NCI-H187 (cell line): Measurements from ENCODE around the gene KCTD5.
"Not testable (repeated sequence)": the region's sequence is repeated elsewhere in the genome, so short reads cannot be mapped to it uniquely, and the experiment has no call there.

Experiments
- DNase-seq, 2 experiments: peaks; one replicate each; lab custom pipeline; 2025; lab: John Stamatoyannopoulos, UW

Gene KCTD5

GRCh38 chr16:2710021-2710710 lies 27.8 kb downstream of the KCTD5 start:
- no peak for DNase-seq

DNA sequence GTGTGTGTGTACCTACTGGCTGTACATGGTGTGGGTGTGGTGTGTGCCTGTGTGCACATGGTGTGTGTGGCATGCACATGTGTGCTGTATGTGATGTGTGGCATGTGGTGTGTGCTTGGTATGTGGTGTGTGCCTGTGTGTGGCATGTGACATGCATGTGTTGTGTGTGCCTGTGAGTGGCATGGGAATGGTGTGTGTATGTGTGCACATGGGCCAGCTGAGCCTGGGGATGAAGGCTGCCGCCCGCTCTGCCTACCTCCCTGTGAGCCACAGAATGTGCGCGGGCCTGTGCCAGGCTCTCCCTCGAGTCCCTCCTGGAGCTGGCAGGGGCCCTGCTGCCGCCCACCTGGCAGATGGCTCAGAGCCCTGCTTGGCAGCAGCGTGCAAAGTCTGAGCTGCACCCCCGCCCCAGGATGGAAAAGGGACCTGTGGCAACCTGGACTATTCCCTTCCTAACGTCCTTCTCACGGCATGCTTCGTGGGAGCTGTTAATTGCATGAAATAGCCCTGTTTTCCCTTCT lies 28.4 kb downstream of the KCTD5 start:
- DNase-seq = no peak

DNA sequence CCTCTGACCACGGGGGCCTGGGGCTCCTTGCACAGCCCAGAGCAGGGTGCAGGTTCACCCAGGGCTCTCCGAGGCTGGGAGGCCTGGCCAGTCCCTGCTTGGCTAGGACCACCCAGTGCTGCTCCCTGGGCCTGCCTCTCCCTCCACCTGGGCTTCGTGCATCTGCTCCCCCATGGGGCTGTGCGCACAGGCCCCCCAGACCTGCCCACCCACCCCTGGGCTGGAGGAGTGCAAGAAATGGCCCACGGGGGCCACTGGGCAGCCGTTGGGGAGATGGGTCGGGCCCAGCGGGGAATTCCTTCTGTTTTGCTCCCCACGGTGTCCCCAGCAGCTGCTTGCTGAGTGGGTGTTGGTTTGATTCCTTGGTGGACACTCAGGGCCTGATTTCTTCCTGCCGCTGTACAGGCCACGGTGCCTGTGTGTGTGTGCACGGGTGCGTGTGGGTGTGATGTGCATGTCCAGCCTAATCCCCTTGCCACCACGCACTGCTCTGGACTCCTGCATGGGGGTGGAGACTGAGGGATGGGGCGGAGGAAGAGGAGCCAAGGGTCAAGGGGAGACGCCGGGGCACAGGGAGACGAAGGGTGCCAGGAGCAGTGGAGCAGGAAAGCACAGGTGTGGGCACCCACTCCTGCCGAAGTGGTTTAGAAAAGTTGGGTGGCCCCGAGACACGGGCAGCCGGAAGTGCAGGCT lies 29.2 kb downstream of the KCTD5 start:
- no peak for DNase-seq

GRCh38 chr16:2712063-2712441 lies 29.7 kb downstream of the KCTD5 start:
- DNase-seq = no peak

DNA sequence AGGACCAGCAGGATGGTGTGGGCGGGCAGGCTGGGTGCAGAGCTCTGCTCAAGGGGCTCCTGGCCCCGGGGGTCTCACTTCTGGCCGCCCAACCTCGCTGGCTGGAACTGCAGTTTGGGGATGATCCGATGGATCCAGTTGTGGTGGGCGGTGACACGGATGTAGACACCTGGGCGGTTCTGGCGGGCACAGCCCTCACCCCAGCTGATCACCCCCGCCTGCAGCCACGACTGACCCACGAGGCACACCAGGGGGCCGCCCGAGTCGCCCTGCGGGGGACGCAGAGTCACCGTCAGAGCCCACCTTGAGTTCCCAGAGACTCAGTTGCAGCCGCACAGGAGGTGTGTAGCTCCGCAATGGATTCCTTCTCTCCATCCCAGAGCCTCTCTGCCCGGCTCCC lies 30.2 kb downstream of the KCTD5 start:
- no peak for DNase-seq

- no peak for DNase-seq
Observed at GRCh38 chr16:2713523-2713922, 31.2 kb downstream of the KCTD5 start.

DNA sequence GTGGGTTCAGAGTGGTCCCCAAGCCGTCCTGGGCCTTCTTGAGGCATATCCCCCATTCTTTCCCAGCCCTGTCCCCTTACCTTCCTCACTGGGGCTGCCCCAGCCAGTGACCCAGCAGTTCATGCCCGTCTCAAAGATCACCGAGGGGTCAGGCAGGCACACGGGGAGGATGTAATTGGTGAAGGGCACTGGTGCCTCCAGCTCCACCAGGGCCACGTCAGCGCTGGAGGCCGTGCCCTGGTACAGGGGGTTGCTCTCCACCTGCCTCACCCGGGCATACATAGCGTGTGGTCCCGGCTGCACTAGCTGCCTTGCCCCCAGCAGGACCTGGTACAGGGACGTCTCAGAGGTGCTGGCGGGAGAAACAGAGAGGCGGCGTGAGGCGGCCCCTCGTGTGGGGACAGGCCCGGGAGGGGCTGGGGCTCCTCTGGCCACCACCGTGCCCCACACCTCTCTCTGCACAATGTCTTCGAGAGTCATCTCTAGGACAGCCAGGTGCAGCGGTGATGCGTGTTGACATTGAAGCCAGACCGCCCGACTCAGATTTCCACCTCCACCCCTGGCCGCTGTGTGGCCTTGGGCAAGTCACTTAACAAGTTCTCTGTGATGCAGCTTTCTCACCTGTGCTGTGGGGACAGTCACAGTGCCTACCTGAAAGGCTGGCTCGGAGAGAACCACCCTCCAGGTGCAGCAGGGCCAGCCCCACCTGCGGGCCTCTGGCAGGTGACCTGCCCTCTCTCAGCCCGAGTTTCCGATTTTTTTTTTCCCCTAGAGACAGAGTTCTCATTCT lies 31.9 kb downstream of the KCTD5 start:
- DNase-seq = peak in 1 of 2 experiments; percentile 9

GRCh38 chr16:2715064-2715463 lies 32.7 kb downstream of the KCTD5 start:
- no peak for DNase-seq

- no peak for DNase-seq
Observed at GRCh38 chr16:2715519-2715918, 33.2 kb downstream of the KCTD5 start.

- DNase-seq = no peak
Observed at GRCh38 chr16:2715966-2716885, 33.9 kb downstream of the KCTD5 start.

- DNase-seq = no peak
Observed at GRCh38 chr16:2716948-2717347, 34.6 kb downstream of the KCTD5 start.

- DNase-seq = no peak
Observed at GRCh38 chr16:2717383-2718263, 35.3 kb downstream of the KCTD5 start.

DNA sequence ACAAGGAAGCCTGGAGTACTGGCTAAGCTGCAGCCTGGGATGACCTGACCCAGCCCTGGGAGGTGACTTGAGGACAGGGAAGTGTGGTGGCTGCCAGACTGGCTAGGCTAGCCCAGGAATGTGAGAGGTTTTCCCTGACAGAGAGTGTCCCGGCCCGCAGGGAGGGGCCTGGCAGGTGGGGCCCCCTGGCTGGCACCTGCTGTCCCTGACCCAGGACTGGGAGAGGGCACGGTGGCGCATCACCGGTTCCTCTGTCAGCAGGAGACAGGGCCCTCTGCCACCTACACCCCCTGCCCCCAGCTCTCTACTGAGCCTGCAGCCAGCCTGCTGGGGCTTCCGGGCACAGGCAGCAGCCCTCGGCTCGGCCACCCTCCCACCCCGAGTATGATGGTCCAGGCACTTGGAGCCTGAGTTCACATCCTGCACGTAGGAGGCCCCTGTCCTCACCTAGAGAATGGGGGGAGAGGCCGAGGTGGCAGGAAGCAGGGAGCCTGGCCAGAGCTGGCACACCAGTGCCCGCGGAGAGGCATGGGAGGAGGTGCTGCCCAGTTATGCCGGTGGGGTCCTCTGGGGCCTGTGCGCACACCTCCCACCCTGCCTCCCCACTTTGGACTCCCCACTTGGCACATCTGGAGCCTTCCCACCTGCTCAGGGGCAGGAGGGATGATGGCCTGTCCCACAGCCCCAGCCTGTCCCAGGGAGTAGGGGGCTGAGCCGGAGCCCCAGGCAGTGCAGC lies 37.2 kb downstream of the KCTD5 start:
- no peak for DNase-seq

- DNase-seq = no peak
Observed at GRCh38 chr16:2720064-2720457, 37.7 kb downstream of the KCTD5 start, which contains the start of gene PRSS27. Gene PRSS27 (minus strand): TSS chr16:2720224. CDS start chr16:2720160, 64 bp downstream.

GRCh38 chr16:2720719-2721633 lies 38.7 kb downstream of the KCTD5 start:
- peak; percentile 79 to 93 for DNase-seq

DNA sequence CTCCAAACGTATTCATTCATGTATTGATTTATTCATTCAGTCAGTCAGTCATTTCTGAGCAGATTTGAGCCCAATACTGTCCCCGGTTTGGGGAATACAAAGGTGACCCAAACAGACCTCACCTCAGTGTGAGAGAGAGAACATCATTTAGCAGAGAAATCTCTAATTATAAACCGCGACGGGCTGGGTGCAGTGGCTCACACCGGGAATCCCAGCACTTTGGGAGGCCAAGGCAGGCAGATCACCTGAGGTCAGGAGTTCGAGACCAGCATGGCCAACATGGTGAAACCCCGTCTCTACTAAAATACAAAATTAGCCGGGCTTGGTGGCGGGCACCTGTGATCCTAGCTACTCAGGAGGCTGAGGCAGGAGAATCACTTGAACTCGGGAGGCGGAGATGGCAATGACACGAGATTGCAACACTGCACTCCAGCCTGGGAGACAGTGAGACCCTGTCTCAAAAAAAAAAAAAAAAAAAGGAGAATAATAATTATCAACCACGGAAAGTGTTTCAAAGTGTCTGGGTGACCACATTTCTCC lies 39.4 kb downstream of the KCTD5 start:
- not testable (repeated sequence) for DNase-seq

DNA sequence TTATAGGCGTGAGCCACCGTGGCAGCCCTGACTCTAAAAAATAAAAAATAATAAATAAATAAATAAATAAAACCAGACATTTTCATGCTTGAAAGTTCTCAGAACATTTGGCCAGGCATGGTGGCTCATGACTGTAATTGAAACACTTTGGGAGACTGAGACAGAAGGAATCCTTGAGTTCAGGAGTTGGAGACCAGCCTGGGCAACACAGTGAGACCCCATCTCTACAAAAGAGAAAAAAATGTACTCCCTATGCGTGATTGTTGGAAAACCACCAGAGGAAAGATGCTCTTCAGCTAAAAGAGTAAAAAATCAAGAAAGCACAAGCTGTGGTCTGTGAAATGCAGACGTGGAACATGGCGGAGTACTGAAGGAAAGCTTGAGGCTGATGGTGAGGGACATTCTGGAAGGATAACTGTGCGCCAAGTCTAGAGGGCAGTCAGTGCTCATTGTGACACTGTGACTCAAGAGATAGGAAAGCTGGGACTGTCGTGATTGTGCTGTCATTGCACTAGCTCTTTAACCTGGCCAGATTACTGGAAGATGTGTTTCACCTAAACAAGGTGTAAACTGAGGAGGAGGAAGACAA lies 41.9 kb downstream of the KCTD5 start:
- no peak for DNase-seq

GRCh38 chr16:2724816-2725348 lies 42.6 kb downstream of the KCTD5 start:
- DNase-seq = no peak
